Activated T-helper 17 cell treated with anti-CD3 and anti-CD28 coated beads, Interleukin-2, amount 50 U/mL, for 72 hours (primary cell): Measurements from ENCODE around the gene SH2D1A. TPM values are rescaled to one million over a fixed set of nuclear protein-coding genes. Genes with fewer than 3 reads are reported as not detected.
A peak's percentile ranks its signal among the peaks of the same experiment; 100 is the strongest.

Experiments
- ATAC-seq: fragments of 150-1000 bp; cut with Tn5 transposase; replicated peaks from 2 replicates; pipeline ENCODE4 v1.10.0; 2021; ENCODE audit warnings: mild to moderate bottlenecking, moderate library complexity
- H3K27ac Mint-ChIP-seq: one replicate; pipeline ENCODE4 v1.8.0; 2022; ENCODE audit warnings: mixed read lengths
- H3K27me3 Mint-ChIP-seq: one replicate; pipeline ENCODE4 v1.8.0; 2022; ENCODE audit warnings: mixed read lengths
- H3K36me3 Mint-ChIP-seq: one replicate; pipeline ENCODE4 v1.8.0; 2022; ENCODE audit warnings: low read depth, mild to moderate bottlenecking, mixed read lengths
- H3K4me1 Mint-ChIP-seq: one replicate; pipeline ENCODE4 v1.8.0; 2022; ENCODE audit warnings: mixed read lengths
- H3K4me3 Mint-ChIP-seq: one replicate; pipeline ENCODE4 v1.8.0; 2022; ENCODE audit warnings: mild to moderate bottlenecking, mixed read lengths
- H3K9me3 Mint-ChIP-seq: one replicate; pipeline ENCODE4 v1.8.0; 2022; ENCODE audit warnings: mixed read lengths
- total RNA-seq, 2 donors: library from RNA; stranded (reverse); gene quantifications; one replicate each; pipeline ENCODE4 v1.2.3, GENCODE V29; 2022

The SH2D1A gene
- total RNA-seq, 2 donors from 2014 or later: 45.5 to 60.9 TPM

DNA sequence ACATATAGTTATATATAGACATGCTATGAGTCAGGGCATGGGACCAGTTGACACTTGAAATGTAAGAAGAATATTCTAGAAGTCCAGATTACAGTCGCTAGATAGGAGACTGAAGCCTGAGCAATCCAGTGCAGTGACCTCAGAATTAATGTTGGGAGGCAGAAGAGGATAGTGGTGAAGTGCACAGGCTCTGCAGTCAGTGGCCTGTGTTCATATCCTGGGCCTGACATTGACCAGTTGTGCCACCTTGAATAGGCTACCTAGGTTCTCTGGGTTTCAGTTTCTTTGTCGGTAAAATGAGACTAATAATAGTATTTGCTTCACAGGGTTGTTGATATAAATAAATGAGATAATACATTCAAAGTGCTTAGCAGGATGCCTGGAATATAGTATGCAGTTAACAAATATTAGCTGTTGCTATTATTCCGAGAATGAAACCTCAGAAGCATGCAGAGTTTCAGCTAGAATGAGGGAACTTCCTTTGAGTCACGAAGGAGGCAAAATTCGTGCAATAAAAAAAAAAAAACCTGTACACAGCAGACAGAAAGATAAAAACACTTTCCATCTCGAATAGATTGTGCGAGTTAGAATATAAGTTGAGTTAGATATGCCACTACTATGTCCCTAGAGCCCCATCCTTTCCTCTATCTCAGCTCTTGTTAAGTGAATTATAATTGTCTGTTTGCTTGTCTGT, 4.0 kb upstream of the SH2D1A start:
- peak; percentile 12 for ATAC-seq
- Mint-ChIP-seq H3K4me3 (peak overlapping the region; percentile 95), H3K9me3 (no peaks in the 10 kb centered on the region), H3K27me3 (no peaks in the 10 kb centered on the region), H3K36me3 (no peaks in the 10 kb centered on the region), H3K27ac (peak overlapping the region; percentile 73), H3K4me1 (peaks cover 16% of the 10 kb centered on the region)

DNA sequence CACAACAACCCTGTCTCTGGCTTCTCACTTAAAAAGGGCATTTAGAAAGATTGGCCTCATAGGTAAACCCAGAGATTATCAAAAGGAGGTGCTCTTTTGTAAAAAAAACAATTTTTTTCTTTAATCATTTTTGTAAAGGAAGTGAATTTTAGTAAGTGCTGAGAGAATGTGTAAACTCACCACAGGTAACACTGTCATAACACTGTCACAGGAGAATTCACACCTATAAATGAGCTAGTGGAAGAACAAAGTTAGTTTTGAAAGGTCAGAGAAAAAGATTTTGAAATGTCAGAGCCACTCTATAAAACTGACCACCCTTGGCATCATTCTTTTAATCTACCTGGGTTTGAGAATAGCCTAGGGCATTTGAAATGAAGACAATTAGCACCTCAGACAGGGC, 3.3 kb upstream of the SH2D1A start:
- no peaks in the 10 kb centered on the region for H3K9me3 Mint-ChIP-seq
- H3K36me3 Mint-ChIP-seq: peaks cover 3% of the 10 kb centered on the region
- no peaks in the 10 kb centered on the region for H3K27me3 Mint-ChIP-seq
- peak overlapping the region; percentile 95 for H3K4me3 Mint-ChIP-seq
- ATAC-seq: no peak
- peaks cover 16% of the 10 kb centered on the region for H3K4me1 Mint-ChIP-seq
- peak overlapping the region; percentile 73 for H3K27ac Mint-ChIP-seq

DNA sequence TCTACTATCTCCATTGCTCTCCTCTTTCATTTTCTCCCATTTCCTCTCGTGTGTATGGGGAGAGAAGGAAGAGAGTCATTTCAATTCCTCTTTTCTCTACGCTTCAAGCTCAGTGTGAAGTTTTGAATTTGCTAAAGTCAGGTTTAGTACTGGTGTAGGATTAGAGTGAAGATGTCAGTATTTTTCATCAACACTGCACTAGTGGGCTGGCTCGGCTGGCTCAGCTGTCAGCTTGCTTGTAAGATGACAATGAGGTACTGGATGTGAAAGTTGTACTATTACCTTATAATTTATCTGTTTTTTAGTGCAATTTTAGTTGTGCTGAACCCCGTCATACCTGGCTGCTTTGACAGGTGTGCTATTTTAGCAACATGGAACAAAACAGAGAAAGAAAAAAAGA, 2.1 kb upstream of the SH2D1A start:
- no peak for ATAC-seq
- Mint-ChIP-seq H3K36me3 (peaks cover 15% of the 10 kb centered on the region), H3K9me3 (no peaks in the 10 kb centered on the region), H3K4me1 (peaks cover 15% of the 10 kb centered on the region), H3K27ac (peak overlapping the region; percentile 73), H3K27me3 (no peaks in the 10 kb centered on the region), H3K4me3 (peak overlapping the region; percentile 95)

DNA sequence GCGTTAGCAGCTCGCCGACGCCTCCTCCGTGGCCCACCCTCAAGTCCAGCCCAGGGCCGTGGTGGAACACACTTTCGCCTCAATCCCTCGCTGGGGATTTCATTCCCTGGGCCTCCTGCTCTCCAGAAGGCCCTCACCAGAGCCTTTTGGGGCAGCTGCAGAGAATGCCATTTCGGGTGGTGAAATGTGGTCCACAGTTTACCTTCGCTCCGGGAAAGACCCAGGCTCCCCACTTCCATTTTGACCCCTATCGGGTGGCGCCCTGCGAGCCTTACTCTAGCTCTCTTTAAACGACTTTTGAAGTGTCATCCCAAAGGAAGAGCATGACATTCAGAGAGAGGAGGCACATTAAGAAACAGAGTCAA, 496 bp downstream of the SH2D1A start:
- ATAC-seq: peak; percentile 1
- no peaks in the 10 kb centered on the region for H3K9me3 Mint-ChIP-seq
- H3K4me1 Mint-ChIP-seq: peaks cover 11% of the 10 kb centered on the region
- peaks cover 27% of the 10 kb centered on the region for H3K36me3 Mint-ChIP-seq
- no peaks in the 10 kb centered on the region for H3K27me3 Mint-ChIP-seq
- H3K27ac Mint-ChIP-seq: peak overlapping the region; percentile 85
- peak overlapping the region; percentile 95 for H3K4me3 Mint-ChIP-seq

DNA sequence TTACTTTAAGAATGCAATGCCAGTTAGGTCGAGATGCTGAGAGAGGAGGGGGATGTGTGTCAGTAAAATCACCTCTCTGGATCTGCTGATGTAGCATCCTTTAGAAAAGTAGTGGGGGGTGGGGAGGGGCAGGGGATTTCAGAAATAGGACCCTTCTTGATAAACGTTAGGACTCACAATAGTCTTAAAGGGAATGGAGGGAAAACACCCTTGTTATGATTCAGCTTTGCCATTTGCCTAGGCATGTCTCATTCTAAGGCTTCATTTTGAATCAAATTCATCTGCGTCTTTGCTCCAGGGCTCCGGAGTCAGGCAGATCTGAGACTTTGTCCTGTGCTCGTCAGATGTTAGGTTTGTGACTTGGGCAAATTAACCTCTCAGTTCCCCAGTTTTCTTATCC, 879 bp downstream of the SH2D1A start:
- peak overlapping the region; percentile 85 for H3K27ac Mint-ChIP-seq
- no peaks in the 10 kb centered on the region for H3K27me3 Mint-ChIP-seq
- H3K4me3 Mint-ChIP-seq: peak overlapping the region; percentile 95
- peak; percentile 72 for ATAC-seq
- H3K4me1 Mint-ChIP-seq: peaks cover 11% of the 10 kb centered on the region
- H3K36me3 Mint-ChIP-seq: peaks cover 30% of the 10 kb centered on the region
- H3K9me3 Mint-ChIP-seq: no peaks in the 10 kb centered on the region

DNA sequence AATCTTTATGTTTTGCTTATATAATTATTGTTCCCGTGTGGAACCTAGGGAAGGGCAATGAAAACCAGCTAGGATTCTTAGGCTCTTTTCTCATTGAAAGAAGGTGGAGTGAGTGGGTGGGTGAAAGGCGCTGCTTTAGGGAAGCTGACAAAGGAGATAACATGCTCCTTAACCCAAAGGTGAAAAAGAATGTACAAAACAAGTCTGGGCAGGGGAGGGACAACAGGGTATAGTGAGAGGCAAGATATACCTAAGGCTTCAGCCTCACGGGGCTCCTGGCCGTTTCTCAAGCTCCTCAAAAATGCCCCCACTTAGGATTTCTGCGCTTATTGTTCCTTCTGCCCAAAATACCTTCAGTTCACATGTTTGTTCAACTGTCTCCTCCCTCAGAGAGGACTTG, 1.8 kb downstream of the SH2D1A start:
- Mint-ChIP-seq H3K27ac (peak overlapping the region; percentile 85), H3K4me3 (peak overlapping the region; percentile 95), H3K4me1 (peaks cover 15% of the 10 kb centered on the region), H3K9me3 (no peaks in the 10 kb centered on the region), H3K27me3 (no peaks in the 10 kb centered on the region), H3K36me3 (peaks cover 40% of the 10 kb centered on the region)
- no peak for ATAC-seq

DNA sequence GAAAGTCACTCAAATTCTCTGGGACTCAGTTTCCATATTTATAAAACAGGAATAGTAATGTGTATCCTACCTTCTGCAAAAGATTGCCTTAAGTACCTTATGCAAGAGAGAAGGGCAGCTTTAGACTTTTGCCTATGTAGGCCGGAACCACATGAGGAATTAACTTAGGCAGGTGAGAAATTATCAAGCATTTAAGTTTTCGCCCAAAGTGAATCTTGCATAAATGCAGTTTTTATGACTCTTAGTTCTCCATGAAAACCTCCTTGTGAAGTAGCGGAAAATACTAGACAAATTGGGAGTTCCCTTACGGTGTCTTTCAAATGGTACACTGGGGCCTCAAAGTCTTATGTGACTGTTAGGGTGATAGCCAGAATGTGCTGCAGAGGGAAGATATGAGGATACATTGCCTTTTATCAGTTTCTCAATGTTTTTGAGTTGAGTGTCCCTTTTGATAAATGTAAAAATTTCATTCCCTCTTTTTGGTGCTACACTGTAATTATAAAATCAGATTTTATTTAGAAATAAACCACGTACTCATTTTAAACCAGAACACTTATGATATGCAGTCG, 2.6 kb downstream of the SH2D1A start:
- H3K27ac Mint-ChIP-seq: peak overlapping the region; percentile 85
- peaks cover 48% of the 10 kb centered on the region for H3K36me3 Mint-ChIP-seq
- no peaks in the 10 kb centered on the region for H3K27me3 Mint-ChIP-seq
- H3K4me1 Mint-ChIP-seq: peaks cover 13% of the 10 kb centered on the region
- peak overlapping the region; percentile 95 for H3K4me3 Mint-ChIP-seq
- H3K9me3 Mint-ChIP-seq: no peaks in the 10 kb centered on the region
- no peak for ATAC-seq

DNA sequence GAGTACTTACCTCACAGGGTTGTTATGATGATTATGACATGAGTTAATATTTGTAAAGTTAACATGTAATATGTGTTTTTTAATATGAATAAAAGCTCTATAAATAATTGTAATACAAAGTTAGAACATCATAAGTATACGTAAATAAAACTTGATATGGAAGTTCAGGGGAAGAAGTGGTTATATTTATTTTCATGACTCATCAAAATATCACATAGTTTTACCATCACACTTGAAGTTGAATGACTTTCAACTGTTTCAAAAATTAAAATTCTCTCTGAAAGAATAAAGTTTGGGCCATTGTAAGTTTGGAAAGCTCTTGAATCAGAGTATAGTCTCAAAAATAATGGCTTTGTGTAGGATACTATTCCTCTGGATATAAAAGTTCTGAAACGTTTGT, 8.3 kb downstream of the SH2D1A start:
- peak overlapping the region; percentile 85 for H3K27ac Mint-ChIP-seq
- no peaks in the 10 kb centered on the region for H3K9me3 Mint-ChIP-seq
- peaks cover 26% of the 10 kb centered on the region for H3K4me1 Mint-ChIP-seq
- no peak for ATAC-seq
- peak overlapping the region; percentile 81 for H3K4me3 Mint-ChIP-seq
- no peaks in the 10 kb centered on the region for H3K27me3 Mint-ChIP-seq
- peaks cover 57% of the 10 kb centered on the region for H3K36me3 Mint-ChIP-seq

DNA sequence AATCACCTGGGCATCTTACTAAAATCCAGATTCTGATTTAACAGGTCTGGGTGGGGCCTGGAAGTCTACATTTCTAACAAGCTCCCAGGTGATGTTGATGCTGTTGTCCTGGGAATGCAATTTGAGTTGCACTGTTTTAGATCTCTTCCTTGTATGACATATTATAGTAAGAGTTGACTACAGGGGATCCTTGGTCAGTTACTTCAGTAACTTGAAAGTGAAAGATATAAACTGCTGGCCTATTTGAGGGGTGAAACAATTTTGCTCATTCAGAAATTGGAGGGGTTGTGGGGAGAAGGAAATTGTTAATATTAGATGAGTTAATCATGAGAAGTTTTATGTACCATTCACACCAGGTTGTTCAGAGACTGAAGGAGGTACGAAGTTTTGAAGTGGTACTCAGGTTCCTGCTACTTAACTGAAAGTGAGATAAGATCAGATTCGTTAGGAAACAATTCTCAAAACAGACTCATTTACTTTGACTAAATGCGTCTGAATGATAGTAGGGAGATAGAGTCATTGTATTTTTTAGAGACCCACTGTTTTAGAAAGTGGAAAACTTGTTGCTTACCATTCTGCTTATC, 12.5 kb downstream of the SH2D1A start:
- Mint-ChIP-seq H3K27me3 (no peaks in the 10 kb centered on the region), H3K9me3 (no peaks in the 10 kb centered on the region), H3K27ac (peak overlapping the region; percentile 82), H3K4me1 (peaks cover 32% of the 10 kb centered on the region), H3K36me3 (peaks cover 50% of the 10 kb centered on the region), H3K4me3 (peak overlapping the region; percentile 78)
- peak; percentile 80 for ATAC-seq

DNA sequence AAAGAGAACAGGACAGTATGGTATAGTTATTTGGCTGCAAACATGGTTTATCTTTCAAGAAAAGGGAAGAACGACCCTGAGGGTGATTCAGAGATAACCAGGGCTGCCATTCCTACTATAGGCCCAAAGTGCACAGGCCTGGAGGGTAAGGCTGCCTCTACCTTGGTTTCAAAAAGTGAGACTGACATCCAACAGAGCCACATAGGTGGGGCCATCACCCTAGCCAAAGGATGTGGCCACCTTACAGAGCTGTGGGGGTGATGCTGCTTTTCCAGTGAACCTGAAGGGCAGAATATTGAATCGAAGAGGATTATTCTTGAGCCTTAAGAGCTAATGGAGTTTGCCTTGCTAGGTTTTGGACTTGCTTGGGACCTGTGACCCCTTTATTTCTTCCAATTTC, 15.7 kb downstream of the SH2D1A start:
- H3K4me1 Mint-ChIP-seq: peaks cover 24% of the 10 kb centered on the region
- no peaks in the 10 kb centered on the region for H3K9me3 Mint-ChIP-seq
- no peaks in the 10 kb centered on the region for H3K27me3 Mint-ChIP-seq
- ATAC-seq: peak; percentile 60
- peak overlapping the region; percentile 82 for H3K4me3 Mint-ChIP-seq
- H3K36me3 Mint-ChIP-seq: peaks cover 53% of the 10 kb centered on the region
- peak overlapping the region; percentile 87 for H3K27ac Mint-ChIP-seq

DNA sequence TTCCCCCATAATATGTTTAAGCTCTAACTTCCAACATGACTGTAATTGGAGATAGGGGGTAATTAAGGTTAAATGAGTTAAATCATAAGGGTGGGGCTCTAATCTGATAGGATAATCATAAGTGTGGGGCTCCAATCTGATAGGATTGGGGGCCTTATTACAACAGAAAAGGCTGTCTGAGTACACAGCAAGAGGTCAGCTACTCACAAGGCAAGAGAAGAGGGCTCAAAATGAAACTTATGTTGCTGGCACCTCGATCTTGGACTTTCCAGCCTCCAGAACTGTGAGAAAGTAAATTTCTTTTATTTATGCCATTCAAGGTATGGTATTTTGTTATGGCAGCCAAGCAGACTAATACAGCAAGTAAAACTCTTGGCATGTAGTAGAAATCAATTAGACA, 16.4 kb downstream of the SH2D1A start:
- Mint-ChIP-seq H3K4me1 (peaks cover 20% of the 10 kb centered on the region), H3K27me3 (no peaks in the 10 kb centered on the region), H3K36me3 (peaks cover 55% of the 10 kb centered on the region), H3K4me3 (peak overlapping the region; percentile 82), H3K9me3 (no peaks in the 10 kb centered on the region), H3K27ac (peak overlapping the region; percentile 87)
- no peak for ATAC-seq

DNA sequence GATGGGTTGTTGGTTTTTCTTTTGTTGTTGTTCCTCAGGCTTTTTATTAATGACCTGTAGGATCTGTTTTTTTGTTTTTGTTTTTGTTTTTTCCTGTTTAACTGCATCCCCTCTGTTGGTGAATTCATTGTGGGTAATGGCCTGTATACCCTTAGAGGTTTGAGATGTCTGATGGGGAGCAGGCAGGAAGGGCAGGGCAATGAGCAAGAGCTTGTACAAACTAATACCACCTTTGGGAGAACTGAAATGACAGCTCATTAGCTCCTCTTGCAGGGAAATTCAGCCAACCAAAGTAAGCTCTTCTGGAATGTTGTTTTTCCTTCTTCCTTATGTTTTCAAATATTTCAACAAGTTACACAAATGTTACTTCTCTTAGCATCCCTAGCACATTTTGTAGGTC, 23.4 kb downstream of the SH2D1A start:
- H3K4me3 Mint-ChIP-seq: peak overlapping the region; percentile 9
- no peaks in the 10 kb centered on the region for H3K4me1 Mint-ChIP-seq
- H3K27me3 Mint-ChIP-seq: no peaks in the 10 kb centered on the region
- no peaks in the 10 kb centered on the region for H3K9me3 Mint-ChIP-seq
- H3K36me3 Mint-ChIP-seq: peaks cover 89% of the 10 kb centered on the region
- no peak for ATAC-seq
- H3K27ac Mint-ChIP-seq: peak overlapping the region; percentile 67

DNA sequence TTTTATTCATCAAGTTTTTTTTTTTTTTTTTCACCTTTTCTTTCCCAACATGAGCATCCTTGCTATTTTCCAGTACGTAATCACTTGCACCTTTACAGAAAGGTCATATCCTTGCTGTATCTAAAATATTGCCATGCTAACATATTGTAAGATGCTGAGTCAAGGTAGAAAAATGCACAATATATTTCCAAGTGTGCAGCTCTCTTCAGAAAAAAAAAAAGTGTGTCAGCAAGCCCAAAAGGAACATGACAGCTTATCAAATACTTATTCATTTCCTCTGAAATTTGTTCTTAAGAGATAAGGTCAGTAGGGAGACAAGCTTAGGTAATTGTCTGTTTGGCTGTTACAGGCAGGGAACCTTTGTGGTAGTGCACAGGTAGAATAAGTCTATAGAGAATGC, 27.0 kb downstream of the SH2D1A start:
- ATAC-seq: no peak

DNA sequence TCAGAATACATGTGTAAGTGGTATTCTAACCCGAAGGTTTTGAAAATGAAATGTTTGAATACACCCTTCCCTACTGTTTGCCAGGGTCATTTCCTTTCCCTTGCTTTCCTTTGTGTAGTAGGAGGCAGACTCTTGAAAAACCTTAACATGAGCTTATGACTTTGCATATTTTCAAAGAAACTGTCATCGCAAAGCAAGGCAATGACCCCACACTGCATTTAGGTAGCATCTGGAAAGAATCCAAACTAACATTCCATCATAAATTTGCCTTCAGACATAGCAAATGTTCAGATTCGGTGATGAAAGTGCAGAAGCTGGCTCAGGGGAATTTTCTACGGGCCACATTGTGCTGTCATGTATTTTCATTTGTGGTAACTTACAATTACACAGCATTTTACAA, 32.3 kb downstream of the SH2D1A start:
- H3K4me3 Mint-ChIP-seq: no peak overlapping the region
- H3K27ac Mint-ChIP-seq: no peak overlapping the region
- H3K9me3 Mint-ChIP-seq: no peaks in the 10 kb centered on the region
- peaks cover 48% of the 10 kb centered on the region for H3K36me3 Mint-ChIP-seq
- no peak for ATAC-seq
- H3K27me3 Mint-ChIP-seq: no peaks in the 10 kb centered on the region
- no peaks in the 10 kb centered on the region for H3K4me1 Mint-ChIP-seq

More for the DNA sequence above, 27.0 kb downstream of the SH2D1A start:
- Mint-ChIP-seq H3K4me3 (no peak overlapping the region), H3K27ac (no peak overlapping the region), H3K9me3 (no peaks in the 10 kb centered on the region), H3K27me3 (no peaks in the 10 kb centered on the region), H3K36me3 (peaks cover 66% of the 10 kb centered on the region), H3K4me1 (no peaks in the 10 kb centered on the region)

DNA sequence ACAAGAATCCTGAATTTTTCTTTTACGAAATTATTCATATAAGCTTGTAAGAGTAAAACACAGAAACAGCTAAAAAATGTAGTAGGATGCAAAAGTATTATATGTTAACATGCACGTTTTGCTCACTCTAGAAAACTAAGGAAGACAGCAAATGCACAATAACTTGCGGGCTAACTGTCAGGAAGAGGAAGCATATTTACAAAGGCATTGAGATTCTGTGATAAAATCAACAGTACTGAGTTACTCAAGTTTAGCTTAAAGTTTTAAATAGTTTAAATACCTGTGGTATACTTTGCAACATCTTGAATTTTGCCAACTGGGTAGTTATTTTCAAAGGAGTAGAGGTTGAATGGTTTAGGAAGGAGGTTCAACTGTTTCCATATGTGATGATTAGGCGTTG, 37.0 kb downstream of the SH2D1A start:
- no peak overlapping the region for H3K27ac Mint-ChIP-seq
- no peak overlapping the region for H3K4me3 Mint-ChIP-seq
- no peaks in the 10 kb centered on the region for H3K9me3 Mint-ChIP-seq
- no peak for ATAC-seq
- H3K4me1 Mint-ChIP-seq: no peaks in the 10 kb centered on the region
- H3K27me3 Mint-ChIP-seq: no peaks in the 10 kb centered on the region
- peaks cover 37% of the 10 kb centered on the region for H3K36me3 Mint-ChIP-seq
